ENCODE results near the gene SCAPER.

GRCh38 chr15:76793162-76793561 is 112.0 kb downstream of the SCAPER start:
- TF ChIP-seq POLR2A (IDR thresholded peaks at IDR 0.05) (no peak), CTCF (IDR thresholded peaks at IDR 0.05) (no peak)
